A549 (cell line): ENCODE results near the gene RPL35. TPM values are rescaled to one million over a fixed set of nuclear protein-coding genes. Genes with fewer than 3 reads are reported as not detected.

ENCODE experiments used
- ATAC-seq, 2 experiments: fragments of 200-7000 bp in 1 of 2; fragments of >200 bp in 1 of 2; cut with Nextera tagmentation in 1 of 2; cut with Tn5 transposase in 1 of 2; 3 replicates each; pipeline versions ENCODE4 v1.8.0 to v1.9.1; 2018 to 2020; ENCODE audit warnings: mild to moderate bottlenecking in 1 of 2, moderate library complexity in 1 of 2
- CTCF ChIA-PET: fragments of 300-600 bp; sonication (Branson Sonifier 250); formaldehyde crosslinking; extraction: SDS; loops from one replicate; lab custom pipeline; 2021; ENCODE audit warnings: antibody characterized with exemption, inconsistent platforms; lab: Yijun Ruan, JAX
- POLR2A ChIA-PET: fragments of 350-600 bp; formaldehyde crosslinking; extraction: SDS; loops from one replicate; lab custom pipeline; 2021; ENCODE audit warnings: antibody characterized with exemption, inconsistent platforms; lab: Yijun Ruan, JAX
- DNase-seq, 2 experiments: peaks; one replicate each; pipeline versions ENCODE4 v3.0.0 to v3.0.0-alpha.2; 2011 to 2016; ENCODE audit warnings: low read depth in 1 of 2, low spot score in 1 of 2
- FAIRE-seq: peaks from 2 replicates; lab custom pipeline; 2011; peaks lifted over from hg19 to GRCh38; lab: Jason Lieb, UNC
- H3K27ac ChIP-seq, 2 experiments: fragments of >200 bp; sonication (Bioruptor Twin); formaldehyde crosslinking; 3 replicates each; pipeline ENCODE4 v1.5.1; 2016 to 2017
- H3K4me1 ChIP-seq: fragments of >200 bp; sonication (Bioruptor Twin); formaldehyde crosslinking; 3 replicates; pipeline ENCODE4 v1.6.1; 2016
- H3K4me2 ChIP-seq: fragments of >200 bp; sonication (Bioruptor Twin); formaldehyde crosslinking; 3 replicates; pipeline ENCODE4 v1.6.1; 2016
- H3K4me3 ChIP-seq: fragments of >200 bp; sonication (Bioruptor Twin); formaldehyde crosslinking; 3 replicates; pipeline ENCODE4 v1.5.1; 2016
- H3K9me3 ChIP-seq: fragments of >200 bp; sonication (Bioruptor Twin); formaldehyde crosslinking; 3 replicates; pipeline ENCODE4 v1.6.1; 2016
- BCL3 ChIP-seq: fragments of >200 bp; sonication (Bioruptor Twin); formaldehyde crosslinking; IDR thresholded peaks from 3 replicates; pipeline ENCODE4 v1.6.1; 2016
- CEBPB ChIP-seq, 2 experiments: fragments of >200 bp in 1 of 2; sonication (Bioruptor Twin) in 1 of 2; formaldehyde crosslinking in 1 of 2; IDR thresholded peaks; 2 replicates each; pipeline ENCODE4 v1.6.1; 2012 to 2016
- CHD2 ChIP-seq: fragments of 150-350 bp; IDR thresholded peaks from 2 replicates; pipeline ENCODE4 v1.6.1; 2014; ENCODE audit warnings: low read length; ENCODE audit not compliant: partially characterized antibody
- CHD4 ChIP-seq: fragments of 200-600 bp; sonication (generic); IDR thresholded peaks from 2 replicates; pipeline ENCODE4 v1.6.1; 2016; ENCODE audit warnings: antibody characterized with exemption, mild to moderate bottlenecking, borderline replicate concordance
- CTCF ChIP-seq: fragments of >200 bp; sonication (Bioruptor Twin); formaldehyde crosslinking; IDR thresholded peaks from 3 replicates; pipeline ENCODE4 v1.5.1; 2016
- EHF ChIP-seq: fragments of 250-450 bp; sonication (Bioruptor Pico); IDR thresholded peaks from 2 replicates; pipeline ENCODE4 v1.5.0; 2020; ENCODE audit warnings: mild to moderate bottlenecking
- EHMT2 ChIP-seq: fragments of 200-600 bp; sonication (generic); IDR thresholded peaks from 2 replicates; pipeline ENCODE4 v1.6.1; 2016; ENCODE audit warnings: antibody characterized with exemption, low read depth, mild to moderate bottlenecking, moderate library complexity
- FOSB ChIP-seq: fragments of 250-450 bp; sonication (Bioruptor Pico); IDR thresholded peaks from 2 replicates; pipeline ENCODE4 v1.5.0; 2020; ENCODE audit warnings: mild to moderate bottlenecking, moderate library complexity
- HEYL ChIP-seq: fragments of 250-450 bp; sonication (Bioruptor Pico); IDR thresholded peaks from 2 replicates; pipeline ENCODE4 v1.8.0; 2021; ENCODE audit warnings: mild to moderate bottlenecking, moderate library complexity
- HMGXB4 ChIP-seq: fragments of 250-450 bp; sonication (Bioruptor Pico); IDR thresholded peaks from 2 replicates; pipeline ENCODE4 v1.5.0; 2021; ENCODE audit warnings: mild to moderate bottlenecking, moderate library complexity, borderline replicate concordance
- NFE2L2 ChIP-seq: fragments of 150-350 bp; conservative IDR thresholded peaks from 2 replicates; pipeline ENCODE4 v1.6.1; 2014; ENCODE audit warnings: low read length
- NR3C1 ChIP-seq: fragments of >200 bp; sonication (Bioruptor Twin); formaldehyde crosslinking; IDR thresholded peaks from 3 replicates; pipeline ENCODE4 v1.6.1; 2017
- PHF8 ChIP-seq: fragments of 200-600 bp; sonication (generic); IDR thresholded peaks from 2 replicates; pipeline ENCODE4 v1.6.1; 2016; ENCODE audit warnings: low read depth, mild to moderate bottlenecking, antibody characterized with exemption, moderate library complexity, borderline replicate concordance
- REST ChIP-seq: fragments of 200-600 bp; sonication (generic); IDR thresholded peaks from 2 replicates; pipeline ENCODE4 v1.6.1; 2016; ENCODE audit warnings: antibody characterized with exemption, mild to moderate bottlenecking, moderate library complexity
- SREBF2 ChIP-seq: fragments of 450-650 bp; IDR thresholded peaks from 2 replicates; pipeline ENCODE4 v1.6.1; 2014; ENCODE audit warnings: mild to moderate bottlenecking, moderate library complexity
- WGBS: methylation state at CpG from one replicate; pipeline ENCODE4 v1.1.6; 2017; ENCODE audit errors: missing lambda C conversion rate; 5-methylcytosine and 5-hydroxymethylcytosine counted together
- polyA plus RNA-seq, 4 experiments: library from polyadenylated mRNA; depleted of rRNA in 3 of 4; stranded (reverse); fragments of >200 nt; fragmentation: RNase III in 1 of 4; extraction: RNeasy Plus Mini Kit Qiagen cat#74134 plus additional on column Dnase treatment in 1 of 4; gene quantifications; 2 replicates in 3 of 4; 3 replicates in 1 of 4; pipeline ENCODE4 v1.2.3, GENCODE V29; 2011 to 2017

The RPL35 gene
- polyA plus RNA-seq, 2 of the 4 experiments (the other 2 are of a cell fraction), result 2,307 to 3,076 TPM

- CTCF ChIA-PET, result interaction anchor here (1.3 to 43.0 kb wide), 4 partner anchors 12 to 77 kb away, joined by 3 to 2512 read pairs (median 44); partner anchors contain the start of genes NR6A1, OLFML2A and WDR38
- no peak for TF ChIP-seq CHD2
- TF ChIP-seq, all 56 proteins: peak for 0
- H3K4me2 ChIP-seq, result peak overlapping the region; percentile 80; the same call in 1 of the 3 replicates
- no peaks in the 10 kb centered on the region for H3K9me3 ChIP-seq
- ATAC-seq (no peak), DNase-seq (no peak), FAIRE-seq (no peak)
- H3K4me1 ChIP-seq, result peaks cover 41% of the 10 kb centered on the region
- POLR2A ChIA-PET, result interaction anchor here (1.2 to 1.4 kb wide), 2 partner anchors 14 to 86 kb away, joined by 4 to 9 read pairs; partner anchors contain the start of gene OLFML2A
- no peak overlapping the region for H3K4me3 ChIP-seq
- H3K27ac ChIP-seq, result peak overlapping the region in 1 of 2 experiments; percentile 93; a peak in 3 of 6 replicates
- WGBS, result 83% methylated on average over 7 of the region's 7 CpGs
Observed at GRCh38 chr9:124863371-124863871, 1.7 kb upstream of the RPL35 start.

GRCh38 chr9:124860582-124861341 lies 995 bp downstream of the RPL35 start:
- TF ChIP-seq CHD2, result no peak
- TF ChIP-seq CEBPB (IDR thresholded peaks at IDR 0.05), result no peak
- TF ChIP-seq HMGXB4, result no peak
- TF ChIP-seq BCL3, result no peak
- TF ChIP-seq EHMT2, result no peak
- TF ChIP-seq FOSB (CRISPR knock-in tag), result no peak
- no peak for TF ChIP-seq NR3C1
- no peak for TF ChIP-seq SREBF2
- TF ChIP-seq EHF (CRISPR knock-in tag), result no peak
- no peak for TF ChIP-seq NFE2L2
- TF ChIP-seq CTCF, result no peak
- no peak for TF ChIP-seq CHD4
- TF ChIP-seq HEYL (CRISPR knock-in tag), result no peak
- no peak for TF ChIP-seq PHF8
- no peak for TF ChIP-seq REST
- CTCF ChIA-PET, result interaction anchor here (0.6 to 43.0 kb wide), 10 partner anchors 9 to 404 kb away, joined by 3 to 2512 read pairs (median 4); partner anchors contain the start of genes NR6A1, OLFML2A and WDR38
- H3K4me1 ChIP-seq, result peaks cover 48% of the 10 kb centered on the region
- H3K4me2 ChIP-seq, result peak overlapping the region; percentile 96
- WGBS, result 2% methylated on average over 12 of the region's 12 CpGs
- no peak for ATAC-seq
- no peaks in the 10 kb centered on the region for H3K9me3 ChIP-seq
- no peak for DNase-seq
- peak overlapping the region; percentile 89 to 93 for H3K27ac ChIP-seq
- H3K4me3 ChIP-seq, result peak overlapping the region; percentile 85
- POLR2A ChIA-PET, result interaction anchor here (0.5 to 2.3 kb wide), 7 partner anchors 8 to 439 kb away, joined by 3 to 29 read pairs (median 3); partner anchors contain the start of genes NR6A1 and WDR38
- no peak for FAIRE-seq
